HEK293T (cell line): ENCODE data around the gene C1orf185.
"Not testable (repeated sequence)": the region's sequence is repeated elsewhere in the genome, so short reads cannot be mapped to it uniquely, and the experiment has no call there.

Experiments used
- CTCF ChIA-PET: fragments of 350-600 bp; formaldehyde crosslinking; extraction: SDS; loops from one replicate; lab custom pipeline; 2021; ENCODE audit warnings: antibody characterized with exemption, inconsistent platforms; lab: Yijun Ruan, JAX
- POLR2A ChIA-PET: fragments of 350-600 bp; formaldehyde crosslinking; extraction: SDS; loops from one replicate; lab custom pipeline; 2020; ENCODE audit warnings: antibody characterized with exemption, inconsistent platforms; lab: Yijun Ruan, JAX
- DNase-seq: peaks from one replicate; pipeline ENCODE4 v3.0.0; 2012; ENCODE audit warnings: mixed read lengths; ENCODE audit errors: extremely low spot score
- ARNT ChIP-seq: fragments of 450-650 bp; IDR thresholded peaks from 2 replicates; pipeline ENCODE4 v1.6.1; 2017; ENCODE audit warnings: mild to moderate bottlenecking
- BHLHE40 ChIP-seq: fragments of 450-650 bp; IDR thresholded peaks from 2 replicates; pipeline ENCODE4 v1.6.1; 2016; ENCODE audit warnings: mild to moderate bottlenecking, moderate library complexity, borderline replicate concordance
- CTBP1 ChIP-seq: fragments of 450-650 bp; IDR thresholded peaks from 2 replicates; pipeline ENCODE4 v1.6.1; 2016; ENCODE audit warnings: borderline replicate concordance
- ELF4 ChIP-seq: fragments of 450-650 bp; IDR thresholded peaks from 2 replicates; pipeline ENCODE4 v1.6.1; 2017; ENCODE audit warnings: antibody characterized with exemption
- FOXA1 ChIP-seq: fragments of 450-650 bp; IDR thresholded peaks from 2 replicates; pipeline ENCODE4 v1.6.1; 2016; ENCODE audit warnings: mild to moderate bottlenecking
- FOXK2 ChIP-seq: fragments of 450-650 bp; IDR thresholded peaks from 2 replicates; pipeline ENCODE4 v1.6.1; 2016; ENCODE audit warnings: mild to moderate bottlenecking
- FOXM1 ChIP-seq: fragments of 450-650 bp; IDR thresholded peaks from 2 replicates; pipeline ENCODE4 v1.6.1; 2017; ENCODE audit warnings: mild to moderate bottlenecking, borderline replicate concordance
- HDGF ChIP-seq: fragments of 450-650 bp; IDR thresholded peaks from 2 replicates; pipeline ENCODE4 v1.6.1; 2017; ENCODE audit warnings: antibody characterized with exemption, borderline replicate concordance
- L3MBTL2 ChIP-seq: fragments of 450-650 bp; conservative IDR thresholded peaks from 2 replicates; pipeline ENCODE4 v1.6.1; 2016; ENCODE audit warnings: mild to moderate bottlenecking
- LEF1 ChIP-seq: fragments of 450-650 bp; IDR thresholded peaks from 2 replicates; pipeline ENCODE4 v1.6.1; 2017; ENCODE audit warnings: mild to moderate bottlenecking, borderline replicate concordance
- NFRKB ChIP-seq: fragments of 450-650 bp; IDR thresholded peaks from 2 replicates; pipeline ENCODE4 v1.6.1; 2016; ENCODE audit warnings: mild to moderate bottlenecking, moderate library complexity
- SP1 ChIP-seq: fragments of 450-650 bp; IDR thresholded peaks from 2 replicates; pipeline ENCODE4 v1.6.1; 2017
- SUZ12 ChIP-seq: fragments of 450-650 bp; IDR thresholded peaks from 2 replicates; pipeline ENCODE4 v1.6.1; 2016; ENCODE audit warnings: mild to moderate bottlenecking
- TARDBP ChIP-seq: fragments of 450-650 bp; IDR thresholded peaks from 2 replicates; pipeline ENCODE4 v1.6.1; 2016
- ZNF384 ChIP-seq: fragments of 450-650 bp; IDR thresholded peaks from 2 replicates; pipeline ENCODE4 v1.6.1; 2016
- TF ChIP-seq, protein P1 (sequence below): fragments of 450-650 bp; IDR thresholded peaks from 2 replicates; pipeline ENCODE4 v1.6.1; 2016

Gene C1orf185

DNA sequence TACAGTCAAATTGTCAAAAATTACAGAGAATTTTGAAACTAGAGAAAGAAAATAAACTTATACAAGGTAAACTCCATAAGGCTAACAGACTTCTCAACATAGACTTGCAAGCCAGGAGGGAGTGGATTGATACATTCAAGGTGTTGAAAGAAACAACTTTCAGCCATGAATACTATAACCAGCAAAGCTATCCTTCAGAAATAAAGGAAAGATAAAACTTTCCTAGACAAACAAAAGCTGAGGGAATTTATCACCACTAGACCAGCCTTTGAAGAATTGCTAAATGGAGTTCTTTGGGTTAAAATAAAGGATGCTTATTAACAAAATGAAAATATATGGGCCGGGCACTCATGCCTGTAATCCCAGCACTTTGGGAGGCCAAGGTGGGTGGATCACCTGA is 52.7 kb downstream of the C1orf185 start:
- CTCF ChIA-PET: no interaction called here
- no peak for DNase-seq
- POLR2A ChIA-PET: no interaction called here
- no peak for TF ChIP-seq L3MBTL2
- TF ChIP-seq SP1: no peak
- TF ChIP-seq BHLHE40: no peak
- TF ChIP-seq ZNF384: no peak
- no peak for TF ChIP-seq FOXM1
- TF ChIP-seq SUZ12: no peak

DNA sequence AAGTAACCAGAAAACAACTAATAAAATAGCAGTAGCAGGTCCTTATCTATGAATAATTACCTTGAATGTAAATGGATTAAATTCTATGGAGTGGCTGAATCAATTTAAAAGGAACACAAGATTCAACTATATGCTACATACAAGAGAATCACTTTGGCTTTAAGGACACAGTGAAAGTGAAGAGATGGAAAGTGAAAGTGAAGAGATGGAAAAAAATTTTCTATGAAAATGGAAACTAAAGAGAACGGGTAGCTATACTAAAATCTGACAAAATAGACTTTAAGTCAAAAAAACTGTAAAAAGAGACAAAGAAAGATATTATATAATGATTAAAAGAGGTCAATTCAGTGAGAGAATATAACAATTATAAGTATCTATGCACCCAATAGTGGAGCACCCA is 54.7 kb downstream of the C1orf185 start:
- DNase-seq: no peak
- CTCF ChIA-PET: no interaction called here
- POLR2A ChIA-PET: no interaction called here
- no peak for TF ChIP-seq NFRKB

DNA sequence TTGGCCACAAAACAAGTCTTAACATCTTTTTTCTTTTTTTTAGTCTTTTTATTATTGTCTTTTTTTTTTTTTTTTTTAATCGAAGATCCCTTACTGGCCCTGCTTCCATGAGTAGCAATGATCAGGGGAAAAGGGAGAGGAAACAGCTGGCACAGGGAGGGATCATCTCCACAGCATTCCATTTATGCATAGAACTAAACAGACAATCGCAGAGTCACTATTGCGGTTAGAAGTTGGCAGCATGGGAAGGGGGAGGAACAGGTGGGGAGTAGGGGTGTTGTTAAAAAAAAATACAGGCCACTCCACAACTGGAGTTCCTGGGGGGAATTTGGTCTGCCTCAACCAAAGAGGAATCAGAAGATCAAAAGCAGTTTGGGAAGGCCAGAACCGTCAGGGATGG is 55.4 kb downstream of the C1orf185 start:
- TF ChIP-seq NFRKB (no peak), ARNT (no peak), FOXK2 (no peak), BHLHE40 (no peak), L3MBTL2 (no peak), ZNF384 (no peak), SP1 (no peak), LEF1 (no peak), FOXM1 (no peak), HDGF (no peak), FOXA1 (no peak), CTBP1 (no peak), TARDBP (no peak), SUZ12 (no peak)
- TF ChIP-seq, protein P1, sequence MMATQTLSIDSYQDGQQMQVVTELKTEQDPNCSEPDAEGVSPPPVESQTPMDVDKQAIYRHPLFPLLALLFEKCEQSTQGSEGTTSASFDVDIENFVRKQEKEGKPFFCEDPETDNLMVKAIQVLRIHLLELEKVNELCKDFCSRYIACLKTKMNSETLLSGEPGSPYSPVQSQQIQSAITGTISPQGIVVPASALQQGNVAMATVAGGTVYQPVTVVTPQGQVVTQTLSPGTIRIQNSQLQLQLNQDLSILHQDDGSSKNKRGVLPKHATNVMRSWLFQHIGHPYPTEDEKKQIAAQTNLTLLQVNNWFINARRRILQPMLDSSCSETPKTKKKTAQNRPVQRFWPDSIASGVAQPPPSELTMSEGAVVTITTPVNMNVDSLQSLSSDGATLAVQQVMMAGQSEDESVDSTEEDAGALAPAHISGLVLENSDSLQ: no peak
- DNase-seq: no peak
- ChIA-PET POLR2A (no interaction called here), CTCF (no interaction called here)

DNA sequence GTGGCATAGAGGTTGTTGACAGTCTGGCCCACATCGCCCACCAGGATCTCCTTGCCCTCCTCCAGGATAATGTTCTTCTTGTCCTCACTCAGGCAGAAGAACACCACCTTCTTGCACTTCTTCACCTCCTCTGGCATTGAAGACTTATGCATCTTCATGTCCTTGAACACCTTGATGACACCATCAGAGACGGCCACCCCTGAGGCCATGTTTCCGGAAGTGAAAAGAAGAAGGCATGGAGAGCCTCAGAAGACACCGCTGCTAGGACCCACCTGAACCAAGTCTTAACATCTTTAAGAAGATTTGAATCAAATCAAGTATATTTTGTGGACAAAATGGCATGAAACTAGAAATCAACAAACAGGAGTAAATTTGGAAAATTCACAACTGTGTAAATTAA is 56.2 kb downstream of the C1orf185 start:
- DNase-seq: no peak
- TF ChIP-seq NFRKB (no peak), CTBP1 (no peak), ARNT (no peak), FOXK2 (no peak), BHLHE40 (no peak), TARDBP (no peak), FOXA1 (no peak), LEF1 (no peak), ELF4 (no peak), ZNF384 (no peak), SUZ12 (no peak), HDGF (no peak), SP1 (no peak), L3MBTL2 (no peak)
- ChIA-PET CTCF (no interaction called here), POLR2A (no interaction called here)

DNA sequence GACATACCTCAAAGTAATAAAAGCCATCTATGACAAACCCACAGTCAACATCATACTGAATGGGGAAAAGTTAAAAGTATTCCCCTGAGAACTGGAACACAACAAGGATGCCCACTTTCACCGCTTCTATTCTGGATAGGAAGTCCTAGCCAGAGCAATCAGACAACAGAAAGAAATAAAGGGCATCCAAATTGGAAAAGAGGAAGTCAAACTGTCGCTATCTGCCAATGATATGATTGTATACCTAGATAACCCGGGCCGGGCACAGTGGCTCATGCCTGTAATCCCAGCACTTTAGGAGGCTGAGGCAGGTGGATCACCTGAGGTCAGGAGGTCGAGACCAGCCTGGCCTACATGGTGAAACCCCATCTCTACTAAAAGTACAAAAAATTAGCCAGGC is 60.5 kb downstream of the C1orf185 start:
- CTCF ChIA-PET, POLR2A ChIA-PET, DNase-seq: not testable (repeated sequence)

DNA sequence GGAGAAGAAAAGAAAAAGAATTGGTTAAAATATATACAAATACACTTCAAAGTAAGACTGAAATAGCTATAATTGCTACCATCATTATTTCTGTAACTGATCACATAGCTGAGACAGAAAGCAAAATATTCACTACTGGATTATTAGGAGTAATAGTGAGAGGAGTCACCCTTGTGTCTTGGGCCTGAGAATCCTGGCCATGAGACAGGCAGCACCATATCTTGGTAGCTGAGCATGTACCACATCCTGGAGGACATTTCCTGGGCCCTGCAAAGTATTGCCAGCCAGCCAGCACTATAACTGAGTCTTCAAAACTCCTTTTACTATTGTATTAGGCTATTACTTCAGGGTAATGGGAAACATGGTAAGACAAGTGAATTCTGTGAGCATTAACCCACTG is 63.5 kb downstream of the C1orf185 start:
- ChIA-PET CTCF (no interaction called here), POLR2A (no interaction called here)
- TF ChIP-seq, protein P1: no peak
- TF ChIP-seq ZNF384: no peak
- no peak for TF ChIP-seq L3MBTL2
- no peak for TF ChIP-seq SUZ12
- TF ChIP-seq LEF1: no peak
- TF ChIP-seq TARDBP: no peak
- no peak for TF ChIP-seq HDGF
- no peak for DNase-seq

DNA sequence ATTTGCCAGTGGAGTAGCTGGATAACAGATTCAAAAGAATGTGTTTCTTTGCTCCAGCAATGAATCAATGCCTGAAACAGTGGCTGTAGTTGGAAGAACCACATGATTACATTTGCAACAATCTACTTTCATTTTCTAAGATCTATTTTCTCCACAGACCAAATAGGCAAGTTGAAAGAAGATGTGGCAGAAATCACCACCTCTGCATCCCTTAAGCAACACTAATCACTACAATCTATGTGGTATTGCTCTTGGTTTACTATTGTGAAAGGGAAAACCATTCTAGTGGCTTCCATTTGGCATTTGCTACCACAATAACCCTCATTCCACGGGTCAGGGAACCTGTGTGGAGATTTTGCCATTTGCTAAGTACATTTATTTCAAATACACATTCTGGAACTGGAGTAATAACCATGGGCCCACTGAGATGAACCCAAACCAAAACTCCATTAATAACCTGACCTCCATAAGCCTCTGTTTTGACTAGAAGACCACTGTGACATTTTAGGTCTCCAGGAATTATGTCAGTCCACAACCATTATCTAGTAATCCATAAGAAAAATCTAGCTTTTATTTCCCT is 66.3 kb downstream of the C1orf185 start:
- no peak for TF ChIP-seq SUZ12
- TF ChIP-seq, protein P1: no peak
- TF ChIP-seq FOXK2: no peak
- no peak for TF ChIP-seq L3MBTL2
- POLR2A ChIA-PET: no interaction called here
- CTCF ChIA-PET: no interaction called here
- no peak for DNase-seq

DNA sequence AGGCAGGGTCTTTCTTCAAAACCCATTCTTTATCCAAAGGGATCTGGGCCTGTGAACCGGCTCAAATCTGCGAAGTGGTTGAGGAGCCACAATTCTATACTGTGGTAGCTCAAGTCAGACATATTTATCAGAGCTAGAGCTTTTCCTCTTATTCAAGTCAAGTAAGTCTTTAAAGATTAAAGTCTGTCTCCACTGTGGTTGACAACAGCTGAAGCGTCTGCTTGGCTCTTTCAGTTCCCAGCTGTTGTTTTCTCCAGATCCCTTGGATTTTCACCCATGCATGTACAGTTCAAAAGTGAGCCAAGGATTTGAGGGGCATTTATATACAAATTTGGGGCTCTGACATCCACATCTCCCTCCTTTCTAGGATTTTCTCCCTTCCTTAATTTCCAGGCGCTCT is 66.9 kb downstream of the C1orf185 start:
- TF ChIP-seq FOXA1 (no peak), ELF4 (no peak), BHLHE40 (no peak)
- POLR2A ChIA-PET: no interaction called here
- CTCF ChIA-PET: no interaction called here
- DNase-seq: no peak
